ENCODE measurements around the gene MACROD2.
"Not testable (repeated sequence)": the region's sequence is repeated elsewhere in the genome, so short reads cannot be mapped to it uniquely, and the experiment has no call there.

Gene MACROD2

GRCh38 chr20:15756002-15756753 lies 1760.9 kb downstream of the MACROD2 start:
- no peak for DNase-seq

GRCh38 chr20:15756754-15757115 lies 1761.4 kb downstream of the MACROD2 start:
- no peak for DNase-seq

- DNase-seq: no peak
Observed at GRCh38 chr20:15759594-15759993, 1764.3 kb downstream of the MACROD2 start.

- no peak for DNase-seq
Observed at GRCh38 chr20:15760001-15760621, 1764.8 kb downstream of the MACROD2 start.

- DNase-seq: no peak
Observed at GRCh38 chr20:15763366-15763765, 1768.0 kb downstream of the MACROD2 start.

- DNase-seq: no peak
Observed at GRCh38 chr20:15767586-15767985, 1772.3 kb downstream of the MACROD2 start.

GRCh38 chr20:15767999-15768741 lies 1772.9 kb downstream of the MACROD2 start:
- DNase-seq: no peak

GRCh38 chr20:15772826-15773225 lies 1777.5 kb downstream of the MACROD2 start:
- DNase-seq: no peak

- no peak for DNase-seq
Observed at GRCh38 chr20:15774926-15775325, 1779.6 kb downstream of the MACROD2 start.

- no peak for DNase-seq
Observed at GRCh38 chr20:15776770-15777466, 1781.6 kb downstream of the MACROD2 start.

GRCh38 chr20:15784020-15784419 lies 1788.7 kb downstream of the MACROD2 start:
- DNase-seq: no peak

GRCh38 chr20:15789079-15789478 lies 1793.8 kb downstream of the MACROD2 start:
- DNase-seq: no peak

GRCh38 chr20:15792855-15793254 lies 1797.5 kb downstream of the MACROD2 start:
- no peak for DNase-seq

GRCh38 chr20:15794409-15794808 lies 1799.1 kb downstream of the MACROD2 start:
- DNase-seq: no peak

- DNase-seq: no peak
Observed at GRCh38 chr20:15795305-15796019, 1800.1 kb downstream of the MACROD2 start.

GRCh38 chr20:15799871-15800270 lies 1804.6 kb downstream of the MACROD2 start:
- no peak for DNase-seq

GRCh38 chr20:15802020-15802419 lies 1806.7 kb downstream of the MACROD2 start:
- no peak for DNase-seq

- no peak for DNase-seq
Observed at GRCh38 chr20:15805154-15805553, 1809.8 kb downstream of the MACROD2 start.

GRCh38 chr20:15806105-15806504 lies 1810.8 kb downstream of the MACROD2 start:
- DNase-seq: no peak

- DNase-seq: no peak
Observed at GRCh38 chr20:15807271-15807670, 1812.0 kb downstream of the MACROD2 start.

- DNase-seq: not testable (repeated sequence)
Observed at GRCh38 chr20:15807771-15808170, 1812.5 kb downstream of the MACROD2 start.

GRCh38 chr20:15811951-15812350 lies 1816.6 kb downstream of the MACROD2 start:
- DNase-seq: no peak

- DNase-seq: no peak
Observed at GRCh38 chr20:15812696-15813095, 1817.4 kb downstream of the MACROD2 start.
